ENCODE results near the gene CAPN11. TPM values are rescaled to one million over a fixed set of nuclear protein-coding genes. Genes with fewer than 3 reads are reported as not detected.

CAPN11 gene
- not detected in 2 replicates for total RNA-seq

DNA sequence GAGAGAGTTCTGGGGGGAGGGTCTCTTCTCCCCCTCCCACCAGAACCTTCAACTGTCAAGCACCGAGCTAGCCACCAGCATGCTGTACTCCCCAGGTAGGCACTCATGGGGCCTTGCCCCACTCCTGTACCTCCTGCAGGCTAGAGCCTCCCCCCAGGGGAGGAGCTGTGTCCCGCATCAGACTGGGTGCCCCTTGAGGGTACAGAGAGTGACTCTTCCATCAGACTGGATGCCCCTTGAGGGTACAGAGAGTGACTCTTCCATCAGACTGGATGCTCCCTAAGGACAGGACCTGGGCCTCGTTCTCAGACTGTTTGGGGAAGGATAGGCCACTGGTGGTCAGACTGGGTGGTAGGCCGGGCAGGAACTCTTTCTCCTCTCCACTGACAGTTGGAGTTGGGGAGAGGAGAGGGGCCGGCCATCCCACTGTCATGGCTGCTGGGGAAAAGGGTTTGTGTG is at the start of gene CAPN11:
TSS of gene CAPN11 (plus strand) at position 51 of the 459 bp plus-strand sequence. CDS start at position 80, 29 bp downstream.

GRCh38 chr6:44127186-44128019 is 31.2 kb upstream of the CAPN11 start, which contains the start of the genes MRPL14 and TMEM63B:
TSS of gene MRPL14 (minus strand) at chr6:44127452. CDS start at chr6:44116611, 10,841 bp downstream.
TSS of gene TMEM63B (plus strand) at chr6:44127554. CDS start at chr6:44134585, 7,031 bp downstream.

DNA sequence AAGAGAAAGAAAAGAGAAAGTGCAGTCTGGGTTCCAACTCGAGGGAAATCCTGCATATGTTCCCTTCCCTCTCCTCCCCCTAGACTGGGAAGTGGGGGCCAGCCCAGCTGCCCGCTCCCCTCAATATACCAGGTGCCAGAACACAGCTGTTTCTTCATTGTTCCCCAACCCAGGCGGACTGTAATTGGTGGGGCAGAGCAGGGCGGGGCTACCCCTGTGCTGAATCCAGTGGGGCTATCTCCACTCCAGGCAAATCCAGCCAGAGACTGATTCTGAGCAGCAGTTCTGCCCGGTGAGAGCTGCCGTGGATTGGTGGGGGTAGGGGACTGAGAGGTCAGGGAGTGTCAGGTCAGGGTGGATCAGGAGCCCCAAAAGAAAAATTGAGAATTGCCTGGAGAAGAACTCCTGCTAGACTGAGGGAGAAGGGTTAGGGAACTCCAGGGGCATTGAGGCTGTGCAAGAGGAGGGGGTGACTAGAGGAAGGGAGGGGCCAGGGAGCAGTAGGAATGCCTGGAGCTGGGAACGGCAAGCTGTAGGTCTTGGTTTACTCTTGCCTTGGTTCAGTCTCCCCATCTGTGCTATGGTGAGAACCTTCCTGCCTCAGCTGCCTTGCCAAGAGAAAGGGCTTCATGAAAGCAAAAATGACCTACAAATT is 58.2 kb downstream of the CAPN11 start, which contains the start of gene MYMX:
TSS of gene MYMX (plus strand) at position 250 of the 655 bp plus-strand sequence. CDS start 546 bp downstream, outside the sequence.

GRCh38 chr6:44223319-44224028 is 64.9 kb downstream of the CAPN11 start, which contains the start of gene SLC29A1:
TSS of gene SLC29A1 (plus strand) at chr6:44223595. CDS start at chr6:44227314, 3,719 bp downstream.

Other genes starting within 250 kb of the CAPN11 start
- 67.4 and 97.3 TPM in 2 replicates for gene MRPL14, start 31.4 kb upstream of the CAPN11 start, total RNA-seq
- 25.3 and 32.9 TPM in 2 replicates for gene TMEM63B, start 31.3 kb upstream of the CAPN11 start, total RNA-seq
- not detected in 2 replicates for gene MYMX, start 58.1 kb downstream of the CAPN11 start, total RNA-seq
- 11.4 and 15.1 TPM in 2 replicates for gene SLC29A1, start 64.8 kb downstream of the CAPN11 start, total RNA-seq
- 642 and 947 TPM in 2 replicates for gene HSP90AB1, start 88.3 kb downstream of the CAPN11 start, total RNA-seq
- 94.2 and 107 TPM in 2 replicates for gene SLC35B2, start 98.7 kb downstream of the CAPN11 start, total RNA-seq
- gene NFKBIE, start 106.7 kb downstream of the CAPN11 start, total RNA-seq: 5.2 and 7.5 TPM in 2 replicates
- gene TMEM151B, start 111.6 kb downstream of the CAPN11 start, total RNA-seq: under 0.01 TPM in 1 of 2 replicates, not detected in the other
- gene AARS2, start 154.5 kb downstream of the CAPN11 start, total RNA-seq: 25.7 and 31.5 TPM in 2 replicates
- gene SPATS1, start 183.8 kb downstream of the CAPN11 start, total RNA-seq: not detected in 2 replicates
- gene CDC5L, start 228.9 kb downstream of the CAPN11 start, total RNA-seq: 25.7 and 32.3 TPM in 2 replicates

All from uterine smooth muscle cell (primary cell).